GM13976 (cell line): ENCODE measurements around the gene CDH23.

Source experiments
- DNase-seq: peaks from one replicate; pipeline ENCODE4 v3.0.0; 2012; ENCODE audit warnings: low spot score
- CTCF ChIP-seq: IDR thresholded peaks from 2 replicates; pipeline ENCODE4 v1.5.1; 2012; ENCODE audit warnings: borderline replicate concordance, mild to moderate bottlenecking; ENCODE audit not compliant: insufficient read depth; ENCODE audit errors: extremely low read depth, missing control alignments, control extremely low read depth
- in situ Hi-C: fragments of 300-500 bp; cut with MboI; formaldehyde crosslinking; loops from one replicate; pipeline ENCODE4 v1.12.0; 2022; ENCODE audit warnings: low sequenced_read_pairs, mixed read lengths, inconsistent platforms; ENCODE audit not compliant: unreplicated experiment

Gene CDH23

GRCh38 chr10:71459513-71459912, 62.8 kb downstream of the CDH23 start:
- TF ChIP-seq CTCF = no peak
- in situ Hi-C loops = no loop called here
- DNase-seq = no peak

GRCh38 chr10:71460615-71461014, 63.9 kb downstream of the CDH23 start:
- TF ChIP-seq CTCF = no peak
- in situ Hi-C loops = no loop called here

GRCh38 chr10:71461457-71461856, 64.7 kb downstream of the CDH23 start:
- no peak for TF ChIP-seq CTCF
- in situ Hi-C loops = no loop called here
- DNase-seq = no peak

More at GRCh38 chr10:71460615-71461014, 63.9 kb downstream of the CDH23 start:
- no peak for DNase-seq

GRCh38 chr10:71462062-71462935, 65.6 kb downstream of the CDH23 start:
- TF ChIP-seq CTCF = no peak
- in situ Hi-C loops = no loop called here
- DNase-seq = no peak

- TF ChIP-seq CTCF = no peak
- in situ Hi-C loops = no loop called here
- DNase-seq = no peak
Measured at GRCh38 chr10:71463111-71463510, 66.4 kb downstream of the CDH23 start.

GRCh38 chr10:71465551-71466252, 69.0 kb downstream of the CDH23 start:
- in situ Hi-C loops = no loop called here
- TF ChIP-seq CTCF = no peak
- no peak for DNase-seq
